NB4 (cell line): Measurements from ENCODE around the gene GTF3C4.
A peak's percentile ranks its signal among the peaks of the same experiment; 100 is the strongest.

ENCODE experiments used
- DNase-seq: peaks from one replicate; pipeline ENCODE4 v3.0.0; 2010; ENCODE audit warnings: low read depth
- H3K4me3 ChIP-seq: one replicate; pipeline ENCODE4 v1.5.1; 2011; ENCODE audit warnings: mild to moderate bottlenecking, low read depth, low read length, moderate library complexity
- CTCF ChIP-seq: IDR thresholded peaks from one replicate; pipeline ENCODE4 v1.5.1; 2012; ENCODE audit warnings: low read depth, low read length
- MAX ChIP-seq: IDR thresholded peaks from 2 replicates; pipeline ENCODE4 v1.6.1; 2011; ENCODE audit warnings: low read depth, low read length
- MYC ChIP-seq: IDR thresholded peaks from 2 replicates; pipeline ENCODE4 v1.6.1; 2011; ENCODE audit warnings: low read depth, low read length
- POLR2A ChIP-seq: IDR thresholded peaks from 2 replicates; pipeline ENCODE4 v1.6.1; 2011; ENCODE audit warnings: mild to moderate bottlenecking; ENCODE audit not compliant: insufficient read length; ENCODE audit errors: extremely low read depth

GTF3C4 gene

GRCh38 chr9:132648283-132648682 is 22.0 kb upstream of the GTF3C4 start:
- no peak for TF ChIP-seq POLR2A
- no peak for TF ChIP-seq MAX
- no peak for TF ChIP-seq CTCF
- no peak for TF ChIP-seq MYC
- no peak overlapping the region for H3K4me3 ChIP-seq
- no peak for DNase-seq

GRCh38 chr9:132648685-132649084 is 21.6 kb upstream of the GTF3C4 start:
- TF ChIP-seq CTCF (no peak), MYC (no peak), POLR2A (no peak), MAX (no peak)
- no peak for DNase-seq
- no peak overlapping the region for H3K4me3 ChIP-seq

- TF ChIP-seq CTCF (peak; percentile 57), POLR2A (no peak)
- no peak overlapping the region for H3K4me3 ChIP-seq
- peak; percentile 76 for DNase-seq
These were observed 19.0 kb upstream of the GTF3C4 start for GRCh38 chr9:132651259-132651658.

GRCh38 chr9:132656299-132656698 is 14.0 kb upstream of the GTF3C4 start:
- TF ChIP-seq MYC, result no peak
- TF ChIP-seq MAX, result no peak
- no peak for TF ChIP-seq POLR2A
- TF ChIP-seq CTCF, result no peak
- DNase-seq, result no peak
- no peak overlapping the region for H3K4me3 ChIP-seq

- no peak overlapping the region for H3K4me3 ChIP-seq
- no peak for DNase-seq
- TF ChIP-seq POLR2A (no peak), CTCF (no peak), MAX (no peak), MYC (no peak)
These were observed 7.9 kb upstream of the GTF3C4 start for GRCh38 chr9:132662152-132662945.

- no peak for DNase-seq
- no peak for TF ChIP-seq CTCF
- no peak for TF ChIP-seq MYC
- no peak for TF ChIP-seq POLR2A
- TF ChIP-seq MAX, result no peak
- no peak overlapping the region for H3K4me3 ChIP-seq
These were observed 7.1 kb upstream of the GTF3C4 start for GRCh38 chr9:132663117-132663516.
